ENCODE data around the gene ANHX. TPM values are rescaled to one million over a fixed set of nuclear protein-coding genes. Genes with fewer than 3 reads are reported as not detected.
A peak's percentile ranks its signal among the peaks of the same experiment; 100 is the strongest.

The ANHX gene
- total and polyA plus RNA-seq, 4 donors = not detected

- Histone ChIP-seq H3K27ac (ENCODE audit: low read depth, low read length) (no peak overlapping the region), H3K9me3 (ENCODE audit: control insufficient read depth, insufficient read depth, low read length) (peaks cover 76% of the 10 kb centered on the region), H3K27me3 (ENCODE audit: control insufficient read depth, insufficient read depth, low read length) (no peaks in the 10 kb centered on the region), H3K4me1 (ENCODE audit: control insufficient read depth, insufficient read depth, low read length) (no peaks in the 10 kb centered on the region), H3K36me3 (ENCODE audit: control insufficient read depth, insufficient read depth, low read length) (peaks cover 13% of the 10 kb centered on the region), H3K4me3 (ENCODE audit: low read depth, low read length) (no peak overlapping the region)
- WGBS (ENCODE audit: insufficient coverage) = no CpG with 5 or more reads among the region's 2 CpGs
- DNase-seq (ENCODE audit: low read depth in 4 of 6, low spot score in 6 of 6) = no peak
These were observed 29.3 kb downstream of the ANHX start for GRCh38 chr12:133206390-133206789.

- H3K9me3 ChIP-seq (ENCODE audit: control insufficient read depth, insufficient read depth, low read length) = peaks cover 70% of the 10 kb centered on the region
- peaks cover 13% of the 10 kb centered on the region for H3K36me3 ChIP-seq (ENCODE audit: control insufficient read depth, insufficient read depth, low read length)
These were observed 31.4 kb downstream of the ANHX start for GRCh38 chr12:133204264-133204603.

GRCh38 chr12:133203344-133204263 lies 32.1 kb downstream of the ANHX start:
- H3K4me1 ChIP-seq (ENCODE audit: control insufficient read depth, insufficient read depth, low read length) = no peaks in the 10 kb centered on the region
- no peaks in the 10 kb centered on the region for H3K27me3 ChIP-seq (ENCODE audit: control insufficient read depth, insufficient read depth, low read length)
- peaks cover 13% of the 10 kb centered on the region for H3K36me3 ChIP-seq (ENCODE audit: control insufficient read depth, insufficient read depth, low read length)
- no peak overlapping the region for H3K27ac ChIP-seq (ENCODE audit: low read depth, low read length)
- DNase-seq (ENCODE audit: low read depth in 4 of 6, low spot score in 6 of 6) = no peak
- no peak overlapping the region for H3K4me3 ChIP-seq (ENCODE audit: low read depth, low read length)
- WGBS (ENCODE audit: insufficient coverage) = no CpG with 5 or more reads among the region's 7 CpGs
- peaks cover 66% of the 10 kb centered on the region for H3K9me3 ChIP-seq (ENCODE audit: control insufficient read depth, insufficient read depth, low read length)

More at GRCh38 chr12:133204264-133204603, 31.4 kb downstream of the ANHX start:
- no peak for DNase-seq (ENCODE audit: low read depth in 4 of 6, low spot score in 6 of 6)
- H3K4me3 ChIP-seq (ENCODE audit: low read depth, low read length) = no peak overlapping the region
- no peaks in the 10 kb centered on the region for H3K4me1 ChIP-seq (ENCODE audit: control insufficient read depth, insufficient read depth, low read length)
- no CpG with 5 or more reads among the region's 1 CpG for WGBS (ENCODE audit: insufficient coverage)
- no peaks in the 10 kb centered on the region for H3K27me3 ChIP-seq (ENCODE audit: control insufficient read depth, insufficient read depth, low read length)
- H3K27ac ChIP-seq (ENCODE audit: low read depth, low read length) = no peak overlapping the region

- no peak overlapping the region for H3K27ac ChIP-seq (ENCODE audit: low read depth, low read length)
- H3K4me3 ChIP-seq (ENCODE audit: low read depth, low read length) = no peak overlapping the region
- no peaks in the 10 kb centered on the region for H3K27me3 ChIP-seq (ENCODE audit: control insufficient read depth, insufficient read depth, low read length)
- H3K9me3 ChIP-seq (ENCODE audit: control insufficient read depth, insufficient read depth, low read length) = peaks cover 62% of the 10 kb centered on the region
- peaks cover 13% of the 10 kb centered on the region for H3K36me3 ChIP-seq (ENCODE audit: control insufficient read depth, insufficient read depth, low read length)
- no peak for DNase-seq (ENCODE audit: low read depth in 4 of 6, low spot score in 6 of 6)
- 100% methylated on average over 1 of the region's 2 CpGs for WGBS (ENCODE audit: insufficient coverage)
- H3K4me1 ChIP-seq (ENCODE audit: control insufficient read depth, insufficient read depth, low read length) = no peaks in the 10 kb centered on the region
These were observed 33.0 kb downstream of the ANHX start for GRCh38 chr12:133202493-133203343.

- Histone ChIP-seq H3K36me3 (ENCODE audit: control insufficient read depth, insufficient read depth, low read length) (peaks cover 13% of the 10 kb centered on the region), H3K9me3 (ENCODE audit: control insufficient read depth, insufficient read depth, low read length) (peaks cover 56% of the 10 kb centered on the region), H3K27me3 (ENCODE audit: control insufficient read depth, insufficient read depth, low read length) (no peaks in the 10 kb centered on the region), H3K27ac (ENCODE audit: low read depth, low read length) (no peak overlapping the region), H3K4me3 (ENCODE audit: low read depth, low read length) (no peak overlapping the region), H3K4me1 (ENCODE audit: control insufficient read depth, insufficient read depth, low read length) (no peaks in the 10 kb centered on the region)
- 40% methylated on average over 1 of the region's 2 CpGs for WGBS (ENCODE audit: insufficient coverage)
- DNase-seq (ENCODE audit: low read depth in 4 of 6, low spot score in 6 of 6) = no peak
These were observed 33.8 kb downstream of the ANHX start for GRCh38 chr12:133201888-133202287.

GRCh38 chr12:133192847-133193246 lies 42.8 kb downstream of the ANHX start:
- Histone ChIP-seq H3K9me3 (ENCODE audit: control insufficient read depth, insufficient read depth, low read length) (peaks cover 26% of the 10 kb centered on the region), H3K36me3 (ENCODE audit: control insufficient read depth, insufficient read depth, low read length) (peaks cover 73% of the 10 kb centered on the region), H3K4me1 (ENCODE audit: control insufficient read depth, insufficient read depth, low read length) (no peaks in the 10 kb centered on the region), H3K27me3 (ENCODE audit: control insufficient read depth, insufficient read depth, low read length) (no peaks in the 10 kb centered on the region), H3K27ac (ENCODE audit: low read depth, low read length) (no peak overlapping the region), H3K4me3 (ENCODE audit: low read depth, low read length) (no peak overlapping the region)
- 100% methylated on average over 3 of the region's 5 CpGs for WGBS (ENCODE audit: insufficient coverage)
- no peak for DNase-seq (ENCODE audit: low read depth in 4 of 6, low spot score in 6 of 6)

- no peak for DNase-seq (ENCODE audit: low read depth in 4 of 6, low spot score in 6 of 6)
- no peak overlapping the region for H3K27ac ChIP-seq (ENCODE audit: low read depth, low read length)
- no CpG with 5 or more reads among the region's 2 CpGs for WGBS (ENCODE audit: insufficient coverage)
These were observed 45.5 kb downstream of the ANHX start for GRCh38 chr12:133190176-133190575.

GRCh38 chr12:133181238-133181959 lies 54.3 kb downstream of the ANHX start, which contains the start of gene ZNF268:
TSS of gene ZNF268 (plus strand) at chr12:133181495. CDS start at chr12:133181998, 503 bp downstream.
- Histone ChIP-seq H3K27ac (ENCODE audit: low read depth, low read length) (peak within 1 kb of the TSS; percentile 6), H3K27me3 (ENCODE audit: control insufficient read depth, insufficient read depth, low read length) (no peaks in the 10 kb centered on the region), H3K9me3 (ENCODE audit: control insufficient read depth, insufficient read depth, low read length) (peaks cover 5% of the 10 kb centered on the region), H3K4me3 (ENCODE audit: low read depth, low read length) (peak within 1 kb of the TSS; percentile 65), H3K36me3 (ENCODE audit: control insufficient read depth, insufficient read depth, low read length) (peaks cover 32% of the 10 kb centered on the region), H3K4me1 (ENCODE audit: control insufficient read depth, insufficient read depth, low read length) (peaks cover 2% of the 10 kb centered on the region)
- peak; percentile 88 to 98 (median 93) for DNase-seq (ENCODE audit: low read depth in 4 of 6, low spot score in 6 of 6)
- under 1% methylated on average over 36 of the region's 40 CpGs for WGBS (ENCODE audit: insufficient coverage)

More at GRCh38 chr12:133190176-133190575, 45.5 kb downstream of the ANHX start:
- peaks cover 81% of the 10 kb centered on the region for H3K36me3 ChIP-seq (ENCODE audit: control insufficient read depth, insufficient read depth, low read length)
- H3K27me3 ChIP-seq (ENCODE audit: control insufficient read depth, insufficient read depth, low read length) = no peaks in the 10 kb centered on the region
- no peak overlapping the region for H3K4me3 ChIP-seq (ENCODE audit: low read depth, low read length)
- no peaks in the 10 kb centered on the region for H3K4me1 ChIP-seq (ENCODE audit: control insufficient read depth, insufficient read depth, low read length)
- H3K9me3 ChIP-seq (ENCODE audit: control insufficient read depth, insufficient read depth, low read length) = peaks cover 25% of the 10 kb centered on the region

- DNase-seq (ENCODE audit: low read depth in 4 of 6, low spot score in 6 of 6) = no peak
- peaks cover 7% of the 10 kb centered on the region for H3K9me3 ChIP-seq (ENCODE audit: control insufficient read depth, insufficient read depth, low read length)
- H3K27ac ChIP-seq (ENCODE audit: low read depth, low read length) = no peak overlapping the region
- no CpG with 5 or more reads among the region's 8 CpGs for WGBS (ENCODE audit: insufficient coverage)
- no peaks in the 10 kb centered on the region for H3K27me3 ChIP-seq (ENCODE audit: control insufficient read depth, insufficient read depth, low read length)
- H3K4me3 ChIP-seq (ENCODE audit: low read depth, low read length) = no peak overlapping the region
- peaks cover 29% of the 10 kb centered on the region for H3K36me3 ChIP-seq (ENCODE audit: control insufficient read depth, insufficient read depth, low read length)
- H3K4me1 ChIP-seq (ENCODE audit: control insufficient read depth, insufficient read depth, low read length) = peaks cover 2% of the 10 kb centered on the region
These were observed 55.0 kb downstream of the ANHX start for GRCh38 chr12:133180669-133181068.
